GM21529 (cell line): ENCODE results near the gene IFNL4.

Experiments used
- ATAC-seq: cut with Tn5 transposase; IDR thresholded peaks from one replicate; pipeline ENCODE4 v1.9.1; 2021; ENCODE audit not compliant: unreplicated experiment

IFNL4 gene

DNA sequence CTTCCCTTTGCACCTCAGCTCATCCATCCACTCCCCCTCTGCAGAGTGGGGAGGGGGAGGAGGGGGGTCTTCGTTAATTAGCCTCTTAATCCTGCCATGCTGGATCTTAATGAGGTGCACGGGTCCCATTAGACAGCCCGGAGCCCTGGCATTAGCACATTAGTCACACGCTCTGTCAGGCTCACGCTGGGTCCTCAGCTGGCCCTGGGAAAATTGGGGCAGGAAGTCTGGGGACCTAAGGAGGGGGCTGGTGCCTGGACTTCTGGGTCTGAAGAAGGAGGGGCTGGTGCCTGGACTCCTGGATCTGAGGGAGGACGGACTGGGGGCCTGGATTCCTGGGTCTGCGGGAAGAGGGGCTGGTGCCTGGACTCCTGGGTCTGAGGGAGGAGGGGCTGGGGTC, 52.3 kb downstream of the IFNL4 start:
- no peak for ATAC-seq
